ENCODE data around the gene CACNB1. TPM values are rescaled to one million over a fixed set of nuclear protein-coding genes. Genes with fewer than 3 reads are reported as not detected.

CACNB1 gene
- polyA plus RNA-seq, 1 of the 3 experiments (the other 2 are of a cell fraction): 7.4 TPM

GRCh38 chr17:39171933-39172332 lies 25.5 kb downstream of the CACNB1 start:
- no peak for TF ChIP-seq NFIC (IDR thresholded peaks at IDR 0.05; ENCODE audit: borderline replicate concordance)
- TF ChIP-seq, protein P1, sequence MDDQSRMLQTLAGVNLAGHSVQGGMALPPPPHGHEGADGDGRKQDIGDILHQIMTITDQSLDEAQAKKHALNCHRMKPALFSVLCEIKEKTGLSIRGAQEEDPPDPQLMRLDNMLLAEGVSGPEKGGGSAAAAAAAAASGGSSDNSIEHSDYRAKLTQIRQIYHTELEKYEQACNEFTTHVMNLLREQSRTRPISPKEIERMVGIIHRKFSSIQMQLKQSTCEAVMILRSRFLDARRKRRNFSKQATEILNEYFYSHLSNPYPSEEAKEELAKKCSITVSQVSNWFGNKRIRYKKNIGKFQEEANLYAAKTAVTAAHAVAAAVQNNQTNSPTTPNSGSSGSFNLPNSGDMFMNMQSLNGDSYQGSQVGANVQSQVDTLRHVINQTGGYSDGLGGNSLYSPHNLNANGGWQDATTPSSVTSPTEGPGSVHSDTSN (IDR thresholded peaks at IDR 0.05): no peak
- no peak for TF ChIP-seq RFX5 (IDR thresholded peaks at IDR 0.05; ENCODE audit: low read length)
- no peak for TF ChIP-seq MEF2A (IDR thresholded peaks at IDR 0.05; ENCODE audit: borderline replicate concordance, low read depth)
- TF ChIP-seq ELF1 (IDR thresholded peaks at IDR 0.05): no peak
- no peak for TF ChIP-seq EP300 (IDR thresholded peaks at IDR 0.05; ENCODE audit: borderline replicate concordance in 1 of 2, low read depth in 1 of 2, low read length in 1 of 2)
- TF ChIP-seq, protein P2, sequence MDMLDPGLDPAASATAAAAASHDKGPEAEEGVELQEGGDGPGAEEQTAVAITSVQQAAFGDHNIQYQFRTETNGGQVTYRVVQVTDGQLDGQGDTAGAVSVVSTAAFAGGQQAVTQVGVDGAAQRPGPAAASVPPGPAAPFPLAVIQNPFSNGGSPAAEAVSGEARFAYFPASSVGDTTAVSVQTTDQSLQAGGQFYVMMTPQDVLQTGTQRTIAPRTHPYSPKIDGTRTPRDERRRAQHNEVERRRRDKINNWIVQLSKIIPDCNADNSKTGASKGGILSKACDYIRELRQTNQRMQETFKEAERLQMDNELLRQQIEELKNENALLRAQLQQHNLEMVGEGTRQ (IDR thresholded peaks at IDR 0.05; ENCODE audit: borderline replicate concordance, low read depth, low read length): no peak
- no peak for TF ChIP-seq TCF12 (IDR thresholded peaks at IDR 0.05)
- no peak for TF ChIP-seq RAD21 (IDR thresholded peaks at IDR 0.05; ENCODE audit: low read length)
- TF ChIP-seq JUND (IDR thresholded peaks at IDR 0.05): no peak
- no peak for TF ChIP-seq TEAD4 (IDR thresholded peaks at IDR 0.05; ENCODE audit: borderline replicate concordance, insufficient read depth)
- TF ChIP-seq REST (IDR thresholded peaks at IDR 0.05; ENCODE audit: low read depth, low read length): no peak
- TF ChIP-seq, protein P3, sequence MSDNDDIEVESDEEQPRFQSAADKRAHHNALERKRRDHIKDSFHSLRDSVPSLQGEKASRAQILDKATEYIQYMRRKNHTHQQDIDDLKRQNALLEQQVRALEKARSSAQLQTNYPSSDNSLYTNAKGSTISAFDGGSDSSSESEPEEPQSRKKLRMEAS (IDR thresholded peaks at IDR 0.05; ENCODE audit: low read depth): no peak
- 90% methylated on average over 5 of the region's 5 CpGs for WGBS (ENCODE audit: low lambda C conversion rate)
- no peaks in the 10 kb centered on the region for H3K9me2 ChIP-seq

More at GRCh38 chr17:39171933-39172332, 25.5 kb downstream of the CACNB1 start:
- ChIA-PET CTCF (interaction anchor here (1.1 to 7.6 kb wide), 3 partner anchors 20 to 188 kb away, joined by 5 to 96 read pairs (median 78); partner anchors contain the start of genes CACNB1, PLXDC1 and RPL19), POLR2A (no interaction called here)
- no peak overlapping the region for H3K4me3 ChIP-seq (ENCODE audit: low read depth in 2 of 2, low read length in 1 of 2)
- H3K79me2 ChIP-seq (ENCODE audit: insufficient read depth): no peaks in the 10 kb centered on the region
- H3K27ac ChIP-seq (ENCODE audit: low read depth in 2 of 2, low read length in 1 of 2): no peak overlapping the region
- no peaks in the 10 kb centered on the region for H3K9me3 ChIP-seq
- no peaks in the 10 kb centered on the region for H3F3A ChIP-seq (replicated peaks; ENCODE audit: insufficient read depth)
- H3K4me1 ChIP-seq (ENCODE audit: control insufficient read depth in 1 of 2, insufficient read depth in 2 of 2, low read depth in 1 of 2, low read length in 1 of 2): no peaks in the 10 kb centered on the region; a peak in 1 of 4 replicates
- H3K9ac ChIP-seq: no peak overlapping the region
- no peak for DNase-seq
- no peak overlapping the region for H2AFZ ChIP-seq (ENCODE audit: low read depth)
- H3K27me3 ChIP-seq (ENCODE audit: insufficient read depth): no peaks in the 10 kb centered on the region
- H3K36me3 ChIP-seq (replicated peaks in 1 of 2; ENCODE audit: control insufficient read depth in 1 of 2, insufficient read depth in 2 of 2, low read length in 1 of 2): peaks cover 4 to 12% of the 10 kb centered on the region in 2 experiments
- no peaks in the 10 kb centered on the region for H4K20me1 ChIP-seq (ENCODE audit: insufficient read depth)
- H3K4me2 ChIP-seq: no peak overlapping the region
